Fibroblast of pulmonary artery (primary cell): ENCODE results near the gene COL6A1.

Experiments
- DNase-seq: peaks from one replicate; pipeline ENCODE4 v3.0.0-alpha.2; 2010; ENCODE audit warnings: low read depth
- H3K4me3 ChIP-seq: replicated peaks from 2 replicates; pipeline ENCODE4 v1.5.1; 2011; ENCODE audit warnings: low read depth, mild to moderate bottlenecking, control low read depth, low read length, moderate library complexity
- TF ChIP-seq, protein P1 (sequence below): IDR thresholded peaks from 2 replicates; pipeline ENCODE4 v1.5.1; 2011; ENCODE audit warnings: mild to moderate bottlenecking, control low read depth, low read length, inconsistent platforms; ENCODE audit errors: missing control alignments

COL6A1 gene

DNA sequence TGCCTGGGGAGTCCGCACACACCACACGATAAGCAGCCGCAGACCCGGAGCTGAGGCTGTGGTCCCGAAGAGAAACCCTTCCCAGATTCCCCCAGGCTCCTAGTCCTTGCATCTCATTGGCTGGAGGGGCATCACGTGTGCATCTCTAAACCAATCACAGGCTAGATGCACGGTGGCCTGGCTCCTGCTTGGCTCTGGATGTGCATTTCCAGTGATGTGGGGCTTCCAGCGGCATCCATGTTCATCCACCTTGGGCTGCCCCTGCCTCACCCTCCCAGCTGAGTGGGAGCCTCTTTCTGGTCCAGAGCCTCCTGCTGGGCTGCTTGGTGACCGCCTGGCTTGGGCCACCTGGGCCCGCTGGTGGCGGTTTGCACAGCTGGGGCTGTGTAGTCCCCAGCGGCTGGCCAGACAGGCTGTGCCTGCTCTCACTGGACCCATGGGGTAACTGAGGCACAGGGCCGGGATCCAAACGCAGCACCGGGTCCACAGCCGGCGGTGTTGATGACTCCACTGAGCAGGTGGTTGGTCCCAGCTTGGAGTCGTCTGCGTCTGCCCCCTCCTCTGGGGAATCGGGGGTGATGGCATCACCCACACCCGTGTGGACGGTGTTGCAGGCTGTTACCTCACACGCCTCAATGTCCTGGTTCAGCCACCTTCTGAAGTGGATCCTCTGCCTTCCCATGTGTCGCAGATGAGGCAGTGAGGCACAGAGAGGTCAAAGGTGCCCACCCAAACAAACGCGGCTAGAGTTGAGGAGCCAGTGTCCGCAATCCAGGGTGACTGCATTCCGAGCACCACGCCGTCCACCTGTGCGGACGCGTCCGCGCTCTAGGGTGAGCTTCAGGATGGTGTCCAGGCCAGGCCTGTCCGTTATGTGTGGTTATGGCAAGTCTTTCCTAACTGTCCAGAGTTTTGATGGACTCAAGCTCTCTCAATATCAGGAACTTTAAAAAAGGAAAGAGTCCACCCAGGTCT lies 41.3 kb downstream of the COL6A1 start:
- TF ChIP-seq, protein P1, sequence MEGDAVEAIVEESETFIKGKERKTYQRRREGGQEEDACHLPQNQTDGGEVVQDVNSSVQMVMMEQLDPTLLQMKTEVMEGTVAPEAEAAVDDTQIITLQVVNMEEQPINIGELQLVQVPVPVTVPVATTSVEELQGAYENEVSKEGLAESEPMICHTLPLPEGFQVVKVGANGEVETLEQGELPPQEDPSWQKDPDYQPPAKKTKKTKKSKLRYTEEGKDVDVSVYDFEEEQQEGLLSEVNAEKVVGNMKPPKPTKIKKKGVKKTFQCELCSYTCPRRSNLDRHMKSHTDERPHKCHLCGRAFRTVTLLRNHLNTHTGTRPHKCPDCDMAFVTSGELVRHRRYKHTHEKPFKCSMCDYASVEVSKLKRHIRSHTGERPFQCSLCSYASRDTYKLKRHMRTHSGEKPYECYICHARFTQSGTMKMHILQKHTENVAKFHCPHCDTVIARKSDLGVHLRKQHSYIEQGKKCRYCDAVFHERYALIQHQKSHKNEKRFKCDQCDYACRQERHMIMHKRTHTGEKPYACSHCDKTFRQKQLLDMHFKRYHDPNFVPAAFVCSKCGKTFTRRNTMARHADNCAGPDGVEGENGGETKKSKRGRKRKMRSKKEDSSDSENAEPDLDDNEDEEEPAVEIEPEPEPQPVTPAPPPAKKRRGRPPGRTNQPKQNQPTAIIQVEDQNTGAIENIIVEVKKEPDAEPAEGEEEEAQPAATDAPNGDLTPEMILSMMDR: no peak
- H3K4me3 ChIP-seq: no peak overlapping the region
- DNase-seq: no peak

DNA sequence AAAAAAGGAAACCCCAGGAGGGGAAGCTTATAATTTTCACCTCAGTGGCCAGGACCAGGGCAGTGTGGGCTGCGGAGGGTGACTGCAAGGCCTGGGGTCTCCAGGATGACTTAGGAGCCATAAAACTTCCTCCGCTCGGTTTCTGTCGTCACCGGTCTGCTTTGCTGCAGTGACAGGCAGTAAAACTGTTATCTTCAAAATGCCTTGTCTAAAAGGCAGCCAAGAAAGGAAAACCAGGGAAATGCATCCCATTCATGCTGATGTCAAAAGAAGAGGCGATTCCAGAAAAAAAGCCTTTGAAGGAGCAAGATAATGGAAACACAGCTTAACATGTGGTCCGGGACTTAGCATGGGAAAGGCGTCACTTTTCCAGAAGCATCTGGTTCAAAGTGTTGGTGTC lies 42.0 kb downstream of the COL6A1 start:
- no peak overlapping the region for H3K4me3 ChIP-seq
- DNase-seq: peak; percentile 50
- TF ChIP-seq, protein P1: no peak

DNA sequence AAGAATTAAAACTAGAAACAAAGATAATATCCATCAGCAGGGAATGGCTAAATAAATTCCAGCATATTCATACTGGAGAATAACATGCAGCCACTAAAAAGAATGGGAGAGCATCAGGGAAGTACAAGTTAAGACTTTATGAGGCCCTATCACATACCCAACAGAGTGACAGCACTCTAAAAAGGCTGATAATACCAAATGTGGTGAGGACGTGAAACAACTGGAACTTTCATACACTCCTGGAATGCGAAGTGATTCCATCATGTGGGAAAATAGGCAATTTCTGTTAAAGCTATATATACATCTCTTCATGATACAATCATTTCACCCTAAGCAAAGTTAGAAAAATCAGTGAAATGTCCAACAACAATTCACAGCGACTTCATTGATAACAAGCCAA lies 42.6 kb downstream of the COL6A1 start:
- H3K4me3 ChIP-seq: no peak overlapping the region
- no peak for DNase-seq
- TF ChIP-seq, protein P1: no peak

DNA sequence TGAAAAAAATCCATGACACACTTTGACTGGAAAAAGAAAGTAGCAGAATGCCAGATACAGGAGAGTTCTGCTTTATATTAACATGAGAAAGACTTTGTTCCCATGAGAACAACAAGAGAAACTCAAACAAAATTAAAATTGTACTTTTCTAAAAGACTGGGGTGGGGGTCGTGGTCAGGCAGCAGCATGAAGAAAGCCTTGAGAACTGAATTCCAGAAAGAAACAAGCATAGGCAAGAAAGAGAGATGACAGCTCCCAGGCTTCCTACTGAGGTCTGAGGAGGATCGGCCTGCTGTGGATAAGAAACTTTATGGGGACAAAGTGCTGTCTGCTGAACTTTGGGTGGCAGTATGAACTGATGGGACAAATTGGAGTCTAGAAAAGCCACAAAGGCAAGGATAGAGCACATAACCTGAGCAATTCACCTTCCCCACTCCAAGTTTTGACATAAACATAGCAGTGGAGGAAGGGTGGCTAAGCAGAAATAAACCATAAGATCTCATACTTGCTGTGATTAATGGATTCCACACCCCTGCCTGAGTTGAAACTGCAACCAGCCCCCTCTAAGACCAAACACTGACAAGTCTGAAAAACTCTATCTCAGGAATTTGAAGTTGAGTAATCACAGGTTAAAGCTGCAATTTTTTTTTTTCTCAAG lies 43.7 kb downstream of the COL6A1 start:
- peak; percentile 73 for DNase-seq
- H3K4me3 ChIP-seq: no peak overlapping the region

GRCh38 chr21:46027851-46028493 lies 46.4 kb downstream of the COL6A1 start:
- peak; percentile 60 for DNase-seq
- no peak overlapping the region for H3K4me3 ChIP-seq

More for the DNA sequence above, 43.7 kb downstream of the COL6A1 start:
- TF ChIP-seq, protein P1: no peak

DNA sequence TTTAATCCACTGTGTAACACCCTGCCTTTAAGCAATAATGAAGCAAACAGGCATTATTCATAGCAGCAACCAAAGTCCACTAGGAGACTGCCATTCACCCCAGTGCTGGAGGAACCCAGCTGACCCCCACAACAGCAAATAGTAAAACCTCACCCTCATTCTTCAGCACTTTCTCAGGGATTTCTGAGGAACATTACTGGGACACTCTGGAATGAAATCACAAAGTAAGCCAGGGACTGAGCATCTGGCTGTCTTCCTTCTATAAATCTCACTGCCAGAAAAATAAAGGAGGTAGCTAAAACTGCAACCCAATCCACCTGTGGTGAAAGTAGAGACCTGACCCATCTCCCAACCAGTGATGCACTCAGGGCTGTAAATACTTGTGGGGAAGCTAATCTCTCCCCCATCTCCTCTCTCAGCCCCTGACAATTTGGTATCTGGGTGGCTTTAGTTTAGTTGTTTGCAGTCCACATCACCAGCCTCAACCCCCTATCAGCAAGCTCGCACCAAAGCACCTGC lies 47.1 kb downstream of the COL6A1 start:
- DNase-seq: peak; percentile 34
- no peak overlapping the region for H3K4me3 ChIP-seq
- TF ChIP-seq, protein P1: no peak

More at GRCh38 chr21:46027851-46028493, 46.4 kb downstream of the COL6A1 start:
- TF ChIP-seq, protein P1: no peak
